ENCODE measurements around the gene ENAH. TPM values are rescaled to one million over a fixed set of nuclear protein-coding genes. Genes with fewer than 3 reads are reported as not detected.

Gene ENAH
- polyA plus RNA-seq, 1 experiment, result 121 TPM

DNA sequence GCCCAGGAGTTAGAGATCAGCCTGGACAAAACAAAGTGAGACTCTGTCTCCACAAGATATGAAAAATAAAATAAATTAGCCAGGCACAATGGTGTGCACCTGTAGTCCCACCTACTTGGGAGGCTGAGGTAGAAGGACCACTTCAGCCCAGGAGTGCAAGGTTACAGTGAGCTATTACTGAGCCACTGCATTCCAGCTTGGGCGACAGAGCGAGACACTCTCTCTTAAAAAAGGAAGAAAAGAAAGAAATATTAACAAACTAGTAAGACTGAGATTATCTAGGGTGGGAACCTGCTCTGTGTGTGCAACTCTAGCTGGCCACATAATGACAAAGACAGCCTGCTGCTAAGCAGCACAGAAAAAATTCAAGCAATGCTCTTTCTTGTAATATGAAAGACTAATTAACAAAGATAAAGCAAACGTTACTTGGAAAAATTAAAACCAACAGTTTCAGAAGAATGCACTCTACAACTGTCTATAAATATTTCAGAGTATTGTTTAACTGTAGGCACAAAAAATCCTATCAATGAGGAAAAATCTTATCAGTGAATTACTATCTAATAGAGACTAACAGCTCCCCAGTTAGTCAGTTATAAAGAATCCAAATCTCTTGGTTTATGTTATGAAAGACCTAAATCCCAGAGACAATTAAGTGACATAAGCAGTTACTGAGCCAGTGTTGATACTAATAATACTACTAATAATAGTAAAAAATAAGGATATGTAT lies 74.5 kb downstream of the ENAH start:
- POLR2A ChIA-PET, result no interaction called here
- no peak overlapping the region for H3K27ac ChIP-seq (ENCODE audit: low read depth, low read length)

DNA sequence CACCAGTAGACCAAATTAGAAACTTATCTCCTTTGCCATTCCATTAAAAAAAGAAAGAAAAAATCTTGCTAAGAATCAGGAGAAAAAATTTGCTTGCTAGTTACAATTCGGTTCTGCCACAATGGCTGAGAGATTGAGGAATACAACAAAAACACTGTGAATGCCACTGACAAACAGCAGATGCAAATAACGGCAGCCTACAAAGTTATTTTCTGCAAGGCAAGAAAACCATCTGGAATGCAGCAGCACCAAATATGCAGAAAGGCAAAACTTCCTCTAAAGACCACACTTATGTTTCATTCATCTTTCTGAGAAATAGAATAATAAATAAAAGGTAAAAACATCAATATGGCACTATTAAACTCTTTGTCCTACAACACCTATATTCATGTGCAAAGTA lies 75.7 kb downstream of the ENAH start:
- POLR2A ChIA-PET, result no interaction called here
- peak; percentile 6 for DNase-seq (ENCODE audit: low read depth, low spot score)
- Histone ChIP-seq H3K27ac (ENCODE audit: low read depth, low read length) (no peak overlapping the region), H3K9me3 (ENCODE audit: control insufficient read depth, insufficient read depth, low read length) (no peaks in the 10 kb centered on the region), H3K27me3 (ENCODE audit: control insufficient read depth, insufficient read depth, low read length) (no peaks in the 10 kb centered on the region), H3K4me3 (ENCODE audit: low read depth, low read length) (no peak overlapping the region)
- CTCF ChIA-PET, result no interaction called here
- TF ChIP-seq, protein P1, sequence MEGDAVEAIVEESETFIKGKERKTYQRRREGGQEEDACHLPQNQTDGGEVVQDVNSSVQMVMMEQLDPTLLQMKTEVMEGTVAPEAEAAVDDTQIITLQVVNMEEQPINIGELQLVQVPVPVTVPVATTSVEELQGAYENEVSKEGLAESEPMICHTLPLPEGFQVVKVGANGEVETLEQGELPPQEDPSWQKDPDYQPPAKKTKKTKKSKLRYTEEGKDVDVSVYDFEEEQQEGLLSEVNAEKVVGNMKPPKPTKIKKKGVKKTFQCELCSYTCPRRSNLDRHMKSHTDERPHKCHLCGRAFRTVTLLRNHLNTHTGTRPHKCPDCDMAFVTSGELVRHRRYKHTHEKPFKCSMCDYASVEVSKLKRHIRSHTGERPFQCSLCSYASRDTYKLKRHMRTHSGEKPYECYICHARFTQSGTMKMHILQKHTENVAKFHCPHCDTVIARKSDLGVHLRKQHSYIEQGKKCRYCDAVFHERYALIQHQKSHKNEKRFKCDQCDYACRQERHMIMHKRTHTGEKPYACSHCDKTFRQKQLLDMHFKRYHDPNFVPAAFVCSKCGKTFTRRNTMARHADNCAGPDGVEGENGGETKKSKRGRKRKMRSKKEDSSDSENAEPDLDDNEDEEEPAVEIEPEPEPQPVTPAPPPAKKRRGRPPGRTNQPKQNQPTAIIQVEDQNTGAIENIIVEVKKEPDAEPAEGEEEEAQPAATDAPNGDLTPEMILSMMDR (IDR thresholded peaks at IDR 0.05; ENCODE audit: low read depth, low read length), result no peak

More for the DNA sequence above, 74.5 kb downstream of the ENAH start:
- TF ChIP-seq, protein P1 (IDR thresholded peaks at IDR 0.05; ENCODE audit: low read depth, low read length), result no peak
- no peak for DNase-seq (ENCODE audit: low read depth, low spot score)
- H3K4me3 ChIP-seq (ENCODE audit: low read depth, low read length), result no peak overlapping the region
- H3K9me3 ChIP-seq (ENCODE audit: control insufficient read depth, insufficient read depth, low read length), result no peaks in the 10 kb centered on the region
- CTCF ChIA-PET, result no interaction called here
- no peaks in the 10 kb centered on the region for H3K27me3 ChIP-seq (ENCODE audit: control insufficient read depth, insufficient read depth, low read length)

DNA sequence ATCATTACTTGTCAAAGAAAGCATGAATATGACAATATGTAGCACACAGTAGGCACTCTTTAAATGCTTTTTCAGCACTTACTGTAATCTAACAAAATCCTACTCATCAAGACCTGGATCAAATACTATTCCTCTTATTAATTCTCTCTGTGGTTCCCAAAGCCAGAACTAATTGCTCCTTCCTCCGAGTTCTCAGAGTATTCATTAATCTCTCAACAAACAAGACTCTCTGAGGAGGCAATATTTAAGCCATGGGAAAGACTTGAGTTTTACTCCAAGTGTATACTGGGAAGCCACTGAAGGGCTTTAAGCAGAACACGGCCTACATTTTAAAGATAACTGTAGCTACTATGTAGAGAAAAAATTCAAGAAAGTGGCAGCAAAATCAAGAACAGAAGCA lies 79.7 kb downstream of the ENAH start:
- no peak for DNase-seq (ENCODE audit: low read depth, low spot score)
- Histone ChIP-seq H3K27ac (ENCODE audit: low read depth, low read length) (no peak overlapping the region), H3K4me3 (ENCODE audit: low read depth, low read length) (no peak overlapping the region), H3K27me3 (ENCODE audit: control insufficient read depth, insufficient read depth, low read length) (no peaks in the 10 kb centered on the region), H3K9me3 (ENCODE audit: control insufficient read depth, insufficient read depth, low read length) (no peaks in the 10 kb centered on the region)
- TF ChIP-seq, protein P1 (IDR thresholded peaks at IDR 0.05; ENCODE audit: low read depth, low read length), result no peak
- CTCF ChIA-PET, result interaction anchor here (0.5 kb wide), 1 partner anchor 114 kb away, joined by 3 read pairs; no protein-coding TSS in a partner anchor
- POLR2A ChIA-PET, result no interaction called here

DNA sequence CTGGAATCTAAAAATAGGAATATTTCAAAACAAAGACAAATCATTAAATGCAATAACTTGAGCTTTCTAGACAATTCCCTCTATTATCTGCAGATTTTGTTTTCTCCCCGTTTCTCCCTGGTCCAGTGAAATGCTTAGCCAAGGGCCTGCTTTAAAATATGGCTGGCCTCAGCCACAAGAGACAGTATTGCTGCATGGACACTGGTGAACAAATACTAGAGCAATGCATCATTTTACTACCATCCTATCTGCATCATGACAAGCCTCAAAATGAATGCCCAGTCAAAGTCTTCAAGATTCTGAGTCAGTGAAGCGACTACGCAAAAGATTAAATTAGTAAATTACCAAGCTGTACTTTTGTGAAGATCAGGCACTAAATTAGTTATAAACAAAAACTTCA lies 80.5 kb downstream of the ENAH start:
- Histone ChIP-seq H3K4me3 (ENCODE audit: low read depth, low read length) (no peak overlapping the region), H3K27ac (ENCODE audit: low read depth, low read length) (no peak overlapping the region), H3K27me3 (ENCODE audit: control insufficient read depth, insufficient read depth, low read length) (no peaks in the 10 kb centered on the region), H3K9me3 (ENCODE audit: control insufficient read depth, insufficient read depth, low read length) (no peaks in the 10 kb centered on the region)
- TF ChIP-seq, protein P1 (IDR thresholded peaks at IDR 0.05; ENCODE audit: low read depth, low read length), result peak; percentile 30
- ChIA-PET CTCF (no interaction called here), POLR2A (no interaction called here)
- DNase-seq (ENCODE audit: low read depth, low spot score), result no peak

DNA sequence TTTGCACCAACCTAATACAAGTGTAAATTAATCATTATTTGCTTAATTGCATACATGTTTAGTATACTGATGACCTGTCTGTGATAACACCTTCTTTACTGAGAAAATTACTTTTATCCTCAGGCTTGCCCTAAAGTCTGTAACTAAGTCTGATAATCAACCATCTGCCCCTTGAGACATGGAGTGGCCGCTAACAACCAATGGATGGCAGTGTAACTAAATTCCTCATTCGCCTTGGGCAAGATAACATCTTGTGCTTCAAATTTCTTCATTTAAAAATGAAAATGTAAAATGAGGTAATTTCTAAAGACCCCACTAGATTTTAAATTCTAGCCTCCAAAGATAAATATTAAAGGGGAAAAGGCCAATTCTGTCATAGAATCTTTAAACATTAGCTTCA lies 85.1 kb downstream of the ENAH start:
- Histone ChIP-seq H3K27ac (ENCODE audit: low read depth, low read length) (no peak overlapping the region), H3K4me3 (ENCODE audit: low read depth, low read length) (no peak overlapping the region), H3K27me3 (ENCODE audit: control insufficient read depth, insufficient read depth, low read length) (no peaks in the 10 kb centered on the region), H3K9me3 (ENCODE audit: control insufficient read depth, insufficient read depth, low read length) (no peaks in the 10 kb centered on the region)
- TF ChIP-seq, protein P1 (IDR thresholded peaks at IDR 0.05; ENCODE audit: low read depth, low read length), result 0 out of 2 replicates have a peak, but pooled peaks have one; percentile 7
- POLR2A ChIA-PET, result no interaction called here
- CTCF ChIA-PET, result no interaction called here
- no peak for DNase-seq (ENCODE audit: low read depth, low spot score)

Data from AG04450 (cell line).